ENCODE data around the gene SART3.
"Not testable (repeated sequence)": the region's sequence is repeated elsewhere in the genome, so short reads cannot be mapped to it uniquely, and the experiment has no call there.

Gene SART3

GRCh38 chr12:108582978-108583770, 22.2 kb upstream of the SART3 start:
- in situ Hi-C loops (cut with MboI; ENCODE audit: low sequenced_read_pairs) = no loop called here

GRCh38 chr12:108582509-108582908, 21.5 kb upstream of the SART3 start:
- in situ Hi-C loops (cut with MboI; ENCODE audit: low sequenced_read_pairs) = no loop called here

GRCh38 chr12:108581311-108582227, 20.6 kb upstream of the SART3 start:
- in situ Hi-C loops (cut with MboI; ENCODE audit: low sequenced_read_pairs) = no loop called here

- in situ Hi-C loops (cut with MboI; ENCODE audit: low sequenced_read_pairs) = no loop called here
Measured at GRCh38 chr12:108580531-108580930, 19.6 kb upstream of the SART3 start.

- in situ Hi-C loops (cut with MboI; ENCODE audit: low sequenced_read_pairs) = no loop called here
Measured at GRCh38 chr12:108578813-108579212, 17.8 kb upstream of the SART3 start.

- in situ Hi-C loops (cut with MboI; ENCODE audit: low sequenced_read_pairs) = no loop called here
Measured at GRCh38 chr12:108578264-108578663, 17.3 kb upstream of the SART3 start.

- in situ Hi-C loops (cut with MboI; ENCODE audit: low sequenced_read_pairs) = no loop called here
Measured at GRCh38 chr12:108577458-108577857, 16.5 kb upstream of the SART3 start.

- in situ Hi-C loops (cut with MboI; ENCODE audit: low sequenced_read_pairs) = no loop called here
Measured at GRCh38 chr12:108576660-108577234, 15.8 kb upstream of the SART3 start.

- in situ Hi-C loops (cut with MboI; ENCODE audit: low sequenced_read_pairs) = no loop called here
Measured at GRCh38 chr12:108575199-108575912, 14.4 kb upstream of the SART3 start.

GRCh38 chr12:108574276-108574675, 13.3 kb upstream of the SART3 start:
- in situ Hi-C loops (cut with MboI; ENCODE audit: low sequenced_read_pairs) = not testable (repeated sequence)

- in situ Hi-C loops (cut with MboI; ENCODE audit: low sequenced_read_pairs) = no loop called here
Measured at GRCh38 chr12:108573317-108573716, 12.3 kb upstream of the SART3 start.

GRCh38 chr12:108572166-108572790, 11.3 kb upstream of the SART3 start:
- in situ Hi-C loops (cut with MboI; ENCODE audit: low sequenced_read_pairs) = no loop called here

- in situ Hi-C loops (cut with MboI; ENCODE audit: low sequenced_read_pairs) = no loop called here
Measured at GRCh38 chr12:108571609-108572165, 10.7 kb upstream of the SART3 start.

- in situ Hi-C loops (cut with MboI; ENCODE audit: low sequenced_read_pairs) = no loop called here
Measured at GRCh38 chr12:108570743-108571608, 10.0 kb upstream of the SART3 start.

GRCh38 chr12:108568338-108569154, 7.6 kb upstream of the SART3 start:
- in situ Hi-C loops (cut with MboI; ENCODE audit: low sequenced_read_pairs) = no loop called here

GRCh38 chr12:108567406-108568337, 6.7 kb upstream of the SART3 start:
- in situ Hi-C loops (cut with MboI; ENCODE audit: low sequenced_read_pairs) = no loop called here

- in situ Hi-C loops (cut with MboI; ENCODE audit: low sequenced_read_pairs) = no loop called here
Measured at GRCh38 chr12:108566452-108566851, 5.5 kb upstream of the SART3 start.

Measured in hTERT RPE-1 (cell line).